SK-N-MC (cell line): Measurements from ENCODE around the gene BACE2.

ENCODE experiments used
- DNase-seq: peaks from one replicate; pipeline ENCODE4 v3.0.0-alpha.2; 2011; ENCODE audit warnings: low read depth, low spot score
- H3K27ac ChIP-seq: fragments of 200-600 bp; sonication (generic); 2 replicates; pipeline ENCODE4 v1.5.1; 2016; ENCODE audit warnings: mixed run types
- H3K36me3 ChIP-seq: fragments of 200-600 bp; sonication (generic); 2 replicates; pipeline ENCODE4 v1.6.1; 2017; ENCODE audit warnings: antibody characterized with exemption, low read length, mixed read lengths; ENCODE audit not compliant: insufficient read depth
- H3K4me3 ChIP-seq: fragments of 200-600 bp; sonication (generic); 2 replicates; pipeline ENCODE4 v1.5.1; 2016
- H3K9ac ChIP-seq: fragments of 200-600 bp; sonication (generic); 2 replicates; pipeline ENCODE4 v1.8.0; 2017; ENCODE audit warnings: mixed run types, mixed read lengths; ENCODE audit not compliant: insufficient read length
- H3K9me3 ChIP-seq: fragments of 200-600 bp; sonication (generic); 2 replicates; pipeline ENCODE4 v1.6.1; 2017; ENCODE audit warnings: low read depth, mild to moderate bottlenecking, antibody characterized with exemption, low read length, moderate library complexity, mixed read lengths
- EZH2 ChIP-seq: fragments of 200-600 bp; sonication (generic); IDR thresholded peaks from one replicate; pipeline ENCODE4 v1.6.1; 2017; ENCODE audit warnings: antibody characterized with exemption
- FOXP2 ChIP-seq: optimal IDR thresholded peaks from 2 replicates; pipeline ENCODE3; 2011; ENCODE audit warnings: mild to moderate bottlenecking, moderate library complexity; ENCODE audit not compliant: insufficient read depth; ENCODE audit errors: extremely low read length, control extremely low read depth
- POLR2AphosphoS5 ChIP-seq: IDR thresholded peaks from 2 replicates; pipeline ENCODE4 v1.6.1; 2012; ENCODE audit warnings: mild to moderate bottlenecking, low read depth, low read length, borderline replicate concordance

BACE2 gene

DNA sequence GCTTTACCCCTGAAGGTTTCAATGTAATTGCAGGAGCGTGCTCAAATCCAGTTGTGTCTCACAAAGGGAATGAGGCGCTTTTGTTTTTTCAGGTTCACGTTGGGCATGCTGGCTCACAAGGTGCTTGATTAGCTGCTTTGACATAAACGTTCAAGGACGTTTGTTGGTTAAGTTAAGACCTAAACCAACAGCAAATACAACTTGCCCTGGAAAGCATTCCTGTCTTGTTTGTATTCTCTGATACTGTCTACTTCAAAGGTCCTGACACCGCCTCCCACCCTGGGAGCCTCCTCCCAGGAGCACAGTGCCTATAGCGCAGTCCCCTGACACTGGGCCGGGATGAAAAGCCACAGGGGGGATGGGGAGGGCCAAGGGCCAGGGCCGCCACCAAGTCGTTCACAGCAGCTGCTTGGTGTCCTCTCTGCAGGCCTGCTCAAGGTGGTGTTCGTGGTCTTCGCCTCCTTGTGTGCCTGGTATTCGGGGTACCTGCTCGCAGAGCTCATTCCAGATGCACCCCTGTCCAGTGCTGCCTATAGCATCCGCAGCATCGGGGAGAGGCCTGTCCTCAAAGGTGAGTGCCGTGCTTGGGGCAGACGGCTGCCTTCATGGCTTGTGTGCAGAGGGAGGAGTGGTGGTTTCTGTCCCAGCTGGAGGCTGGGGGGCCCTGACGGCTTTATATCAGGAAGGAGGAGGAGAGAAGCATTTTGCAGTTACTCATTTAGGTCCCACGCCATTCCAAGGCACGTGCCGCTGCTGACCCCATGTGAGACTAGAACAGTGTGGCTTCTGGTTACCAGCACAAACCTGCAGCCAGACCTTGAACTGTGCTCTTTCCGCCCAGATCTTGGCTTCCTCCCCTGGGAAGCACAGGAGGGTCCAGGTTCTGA lies 154.8 kb downstream of the BACE2 start:
- Histone ChIP-seq H3K36me3 (no peaks in the 10 kb centered on the region), H3K27ac (no peak overlapping the region), H3K9me3 (no peaks in the 10 kb centered on the region), H3K4me3 (no peak overlapping the region), H3K9ac (no peak overlapping the region)
- DNase-seq: no peak
- TF ChIP-seq FOXP2: no peak
- TF ChIP-seq EZH2: no peak
- no peak for TF ChIP-seq POLR2AphosphoS5

DNA sequence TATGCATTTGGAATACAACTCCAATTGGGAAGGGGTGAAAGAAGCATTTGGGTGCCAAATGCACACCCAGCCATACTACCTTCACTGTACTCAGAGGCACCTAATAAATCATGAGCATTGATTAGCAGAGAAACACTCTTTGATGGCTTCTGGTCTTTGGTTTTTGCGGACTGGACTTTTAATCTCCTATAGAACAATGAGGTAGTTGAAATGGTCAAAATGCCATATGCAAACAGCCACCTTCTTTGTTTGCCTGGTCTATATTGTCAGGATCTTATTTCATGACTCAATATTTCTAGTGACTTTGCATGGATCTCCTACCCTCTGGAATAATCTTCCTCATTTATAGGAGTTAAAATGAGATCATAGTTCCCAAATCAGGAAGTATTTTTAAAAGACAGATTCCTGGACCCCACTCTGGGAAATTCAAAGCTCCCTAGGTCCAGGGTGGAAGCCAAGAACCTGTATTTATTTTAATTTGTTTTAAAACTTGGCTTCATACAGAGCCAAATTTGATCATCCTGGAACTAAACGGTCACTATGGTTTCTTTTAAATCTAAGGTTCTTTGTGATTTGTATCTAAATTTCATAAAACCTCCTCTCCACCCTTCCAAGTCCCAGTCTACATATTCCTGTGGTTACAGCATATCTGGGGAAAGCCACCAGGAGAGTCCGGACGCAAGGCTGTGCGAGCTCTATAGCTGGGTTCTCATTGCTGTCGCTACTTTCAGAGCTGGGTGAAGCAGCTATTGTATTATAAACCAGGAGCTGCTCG lies 157.4 kb downstream of the BACE2 start:
- no peak for DNase-seq
- H3K9me3 ChIP-seq: no peaks in the 10 kb centered on the region
- H3K9ac ChIP-seq: no peak overlapping the region
- TF ChIP-seq FOXP2 (no peak), POLR2AphosphoS5 (no peak), EZH2 (no peak)
- H3K4me3 ChIP-seq: no peak overlapping the region
- H3K36me3 ChIP-seq: no peaks in the 10 kb centered on the region
- H3K27ac ChIP-seq: no peak overlapping the region

DNA sequence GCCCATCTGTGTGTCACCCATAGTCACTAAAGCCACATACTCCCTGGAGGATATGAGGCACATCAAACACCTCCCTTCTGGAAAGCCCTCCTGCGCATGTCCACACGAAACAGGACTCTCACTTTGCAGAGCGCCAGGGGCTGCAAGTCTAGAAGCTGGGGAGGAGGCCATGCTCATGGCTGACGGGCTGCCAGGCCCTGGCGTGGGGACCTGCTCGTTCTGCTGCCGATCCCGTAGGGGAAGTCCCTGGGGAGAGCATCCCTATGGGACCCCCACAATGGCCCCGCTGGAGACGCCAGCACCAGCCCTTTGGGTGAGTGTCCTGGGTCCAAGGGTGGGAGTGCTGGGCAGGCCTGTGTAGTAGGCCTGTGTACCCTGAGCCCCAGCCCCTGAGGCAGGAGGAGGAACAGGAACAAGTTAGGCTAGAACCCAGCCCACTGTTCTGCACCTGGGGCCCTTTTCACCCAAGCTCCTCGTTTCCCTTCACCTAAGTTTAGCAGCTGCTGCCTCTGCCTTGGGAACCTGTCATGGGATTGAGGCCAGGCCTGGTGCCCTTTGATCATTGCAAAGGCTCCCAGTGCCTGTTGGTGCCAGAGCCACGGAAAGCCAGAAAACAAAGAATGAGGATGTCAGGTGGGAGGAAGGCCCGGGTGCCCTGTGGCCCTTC lies 158.6 kb downstream of the BACE2 start:
- DNase-seq: no peak
- TF ChIP-seq EZH2: no peak
- no peak for TF ChIP-seq POLR2AphosphoS5
- TF ChIP-seq FOXP2: no peak
- no peak overlapping the region for H3K27ac ChIP-seq
- no peaks in the 10 kb centered on the region for H3K9me3 ChIP-seq
- no peak overlapping the region for H3K9ac ChIP-seq
- H3K36me3 ChIP-seq: no peaks in the 10 kb centered on the region
- H3K4me3 ChIP-seq: no peak overlapping the region

DNA sequence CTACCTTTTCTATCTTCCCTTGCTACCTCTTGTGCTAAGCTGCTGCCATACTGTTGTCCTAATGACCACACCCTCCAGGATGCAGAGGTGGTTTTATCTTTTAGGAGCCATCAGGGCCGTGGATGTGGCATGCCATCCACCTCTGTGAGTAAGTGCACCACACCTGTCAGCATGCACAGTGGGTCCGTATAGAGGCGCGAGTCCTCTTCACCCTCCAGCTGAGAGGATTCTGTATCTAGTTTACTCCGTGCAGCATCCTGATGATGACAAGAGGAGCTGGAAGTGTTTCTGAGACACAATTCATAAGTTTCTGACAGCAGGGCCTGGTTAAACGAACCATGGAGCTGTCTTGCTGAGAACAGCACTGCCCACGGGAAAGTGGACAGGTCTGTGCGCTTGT lies 159.8 kb downstream of the BACE2 start:
- Histone ChIP-seq H3K4me3 (no peak overlapping the region), H3K9ac (no peak overlapping the region), H3K27ac (no peak overlapping the region), H3K9me3 (no peaks in the 10 kb centered on the region), H3K36me3 (no peaks in the 10 kb centered on the region)
- no peak for DNase-seq
- no peak for TF ChIP-seq EZH2
- TF ChIP-seq FOXP2: no peak
- no peak for TF ChIP-seq POLR2AphosphoS5

DNA sequence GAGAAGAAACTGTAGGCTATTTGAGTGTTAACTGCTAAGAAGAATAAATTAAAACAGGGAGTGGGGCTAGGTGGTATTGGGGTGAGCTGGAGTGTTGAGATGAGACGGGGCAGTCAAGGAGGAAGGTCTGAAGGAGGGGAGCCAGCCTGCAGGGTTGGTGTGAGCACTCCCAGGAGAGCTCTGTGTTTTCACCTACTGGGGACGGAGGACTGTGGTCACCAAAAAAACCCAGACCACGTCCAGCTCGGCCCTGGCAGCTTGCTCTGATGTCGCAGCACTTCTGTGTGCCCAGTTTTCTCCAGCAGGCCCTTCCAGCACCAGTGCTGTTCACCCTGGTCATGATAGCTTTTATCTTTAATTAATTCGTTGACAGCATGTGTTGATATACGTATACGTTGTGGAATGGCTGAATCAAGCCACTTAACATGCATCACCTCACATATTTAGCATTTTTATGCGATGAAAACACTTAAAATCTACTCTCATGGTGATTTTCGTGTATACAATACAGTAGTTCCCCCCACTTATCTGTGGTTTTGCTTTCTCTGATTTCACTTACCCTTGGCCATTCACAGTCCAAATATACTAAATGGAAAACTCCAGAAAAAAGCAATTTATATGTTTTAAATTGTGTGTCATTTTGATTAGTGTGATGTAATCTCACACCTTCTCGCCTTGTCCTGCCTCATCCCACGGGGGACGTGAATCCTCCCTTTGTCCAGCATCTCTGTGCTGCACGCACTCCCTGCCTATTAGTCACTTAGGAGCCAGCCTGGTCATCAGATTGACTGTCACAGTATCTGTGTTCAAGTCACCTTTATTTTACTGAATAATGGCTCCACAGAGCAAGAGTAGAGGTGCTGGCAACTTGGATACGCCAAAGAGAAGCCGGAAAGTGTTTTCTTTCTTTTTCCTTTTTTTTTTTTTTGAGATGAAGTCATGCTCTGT lies 161.0 kb downstream of the BACE2 start:
- no peak overlapping the region for H3K4me3 ChIP-seq
- DNase-seq: no peak
- TF ChIP-seq FOXP2 (no peak), EZH2 (no peak), POLR2AphosphoS5 (no peak)
- no peak overlapping the region for H3K27ac ChIP-seq
- H3K36me3 ChIP-seq: no peaks in the 10 kb centered on the region
- no peak overlapping the region for H3K9ac ChIP-seq
- no peaks in the 10 kb centered on the region for H3K9me3 ChIP-seq
